Measurements from ENCODE around the gene COTL1. TPM values are rescaled to one million over a fixed set of nuclear protein-coding genes. Genes with fewer than 3 reads are reported as not detected.

COTL1 gene
- total and polyA plus RNA-seq, 2 experiments from 2014 or later = 144 to 370 TPM

DNA sequence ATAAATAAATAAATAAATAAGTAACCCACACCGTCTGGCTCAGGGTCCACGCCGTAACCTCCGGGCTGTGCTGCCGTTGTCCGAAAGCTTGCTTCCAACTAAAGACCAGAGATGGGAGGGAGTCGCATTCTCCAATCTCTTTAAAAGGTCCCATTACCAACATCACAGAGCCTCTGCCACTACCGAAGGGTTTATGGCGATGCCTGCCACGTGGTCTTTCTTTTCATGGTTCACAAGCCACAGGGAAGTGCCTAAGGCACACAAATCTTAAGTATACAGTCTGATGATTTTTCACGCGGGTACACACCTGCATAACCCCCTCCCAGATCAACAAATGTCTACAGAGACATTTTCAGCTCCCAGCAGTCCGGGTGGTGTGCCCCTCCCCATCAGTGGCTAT is 1.4 kb downstream of the COTL1 start:
- H3K79me2 ChIP-seq (ENCODE audit: insufficient read depth) = peaks cover 61% of the 10 kb centered on the region
- no peaks in the 10 kb centered on the region; the same call in 1 of the 2 replicates for H4K20me1 ChIP-seq (ENCODE audit: insufficient read depth)
- DNase-seq = peak; percentile 56
- no peaks in the 10 kb centered on the region for H3K9me3 ChIP-seq (ENCODE audit: low read depth)
- H3K9me2 ChIP-seq (ENCODE audit: insufficient read depth) = no peaks in the 10 kb centered on the region
- WGBS, 2 experiments (ENCODE audit: low coverage in 1 of 2, low lambda C conversion rate in 2 of 2, missing lambda C conversion rate in 2 of 2) = 29 to 34% methylated on average over 13 of the region's 13 CpGs
- peaks cover 11% of the 10 kb centered on the region for H3F3A ChIP-seq (ENCODE audit: insufficient read depth)
- 0 out of 2 replicates have a peak overlapping the region, but pooled peaks have one; percentile 12 for H3K27ac ChIP-seq
- TF ChIP-seq EZH2phosphoT487 (IDR thresholded peaks at IDR 0.05; ENCODE audit: insufficient read depth, low read depth) = no peak
- TF ChIP-seq EZH2 (IDR thresholded peaks at IDR 0.05; ENCODE audit: insufficient read depth, poor library complexity, severe bottlenecking) = no peak
- H3K27me3 ChIP-seq (replicated peaks; ENCODE audit: insufficient read depth) = no peaks in the 10 kb centered on the region
- peaks cover 16% of the 10 kb centered on the region for H3K4me1 ChIP-seq (ENCODE audit: insufficient read depth)
- H3K4me2 ChIP-seq (ENCODE audit: unreplicated experiment) = peak overlapping the region; percentile 95
- H3K9ac ChIP-seq = peak overlapping the region; percentile 78
- peak overlapping the region; percentile 65; the same call in 1 of the 2 replicates for H2AFZ ChIP-seq
- in situ Hi-C loops (cut with MboI) = no loop called here
- peak overlapping the region; percentile 92 for H3K4me3 ChIP-seq
- no peaks in the 10 kb centered on the region for H3K36me3 ChIP-seq (ENCODE audit: low read depth)

DNA sequence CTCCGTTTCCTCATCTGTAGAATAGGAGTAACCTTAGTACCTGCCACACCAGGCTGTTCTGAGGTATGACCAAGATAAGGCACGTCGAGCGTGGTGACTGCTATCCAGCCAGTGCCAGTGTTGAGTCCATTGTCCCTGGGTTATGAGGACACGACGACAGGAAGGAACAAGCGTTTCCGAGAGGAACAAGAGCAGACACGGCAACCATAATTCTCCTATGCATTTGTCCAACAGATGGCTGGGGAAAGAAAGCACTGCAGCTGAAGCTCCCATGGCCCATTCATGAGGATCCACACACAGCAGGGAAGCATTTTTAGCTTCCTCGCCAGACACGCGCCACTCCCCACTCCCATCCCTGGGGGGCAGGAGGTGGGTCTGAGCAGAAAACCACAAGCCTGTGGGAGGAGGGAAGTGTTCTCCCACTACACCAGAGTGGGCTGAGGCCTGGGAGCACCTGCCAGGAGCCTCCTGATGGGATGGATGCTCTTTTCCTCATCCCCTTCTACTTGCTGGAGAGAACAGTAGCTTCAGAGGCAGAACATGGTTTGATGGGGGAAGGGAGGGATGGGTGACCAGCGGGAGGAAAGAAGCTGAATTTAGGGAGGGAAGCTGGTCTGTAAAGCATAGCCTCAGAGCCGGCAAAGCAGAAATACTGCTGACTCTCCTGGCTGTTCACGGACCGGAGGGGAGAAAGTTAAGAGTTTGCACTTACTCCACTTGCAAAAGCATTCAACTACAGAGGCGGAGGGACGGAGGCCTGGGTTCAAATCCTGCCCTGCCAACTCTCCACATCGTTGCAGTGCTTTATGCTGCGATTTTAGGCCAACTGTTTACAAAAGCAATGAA is 2.7 kb downstream of the COTL1 start:
- Histone ChIP-seq H3K36me3 (ENCODE audit: low read depth) (no peaks in the 10 kb centered on the region), H2AFZ (no peak overlapping the region), H3K4me3 (0 out of 2 replicates have a peak overlapping the region, but pooled peaks have one; percentile 92), H3F3A (ENCODE audit: insufficient read depth) (peaks cover 23% of the 10 kb centered on the region), H3K9me2 (ENCODE audit: insufficient read depth) (no peaks in the 10 kb centered on the region), H4K20me1 (ENCODE audit: insufficient read depth) (peaks cover 4% of the 10 kb centered on the region; the same call in 1 of the 2 replicates), H3K27me3 (replicated peaks; ENCODE audit: insufficient read depth) (no peaks in the 10 kb centered on the region), H3K9ac (0 out of 2 replicates have a peak overlapping the region, but pooled peaks have one; percentile 78), H3K27ac (no peak overlapping the region), H3K9me3 (ENCODE audit: low read depth) (no peaks in the 10 kb centered on the region), H3K79me2 (ENCODE audit: insufficient read depth) (peaks cover 74% of the 10 kb centered on the region), H3K4me2 (ENCODE audit: unreplicated experiment) (peak overlapping the region; percentile 95), H3K4me1 (ENCODE audit: insufficient read depth) (peaks cover 16% of the 10 kb centered on the region)
- no peak for TF ChIP-seq EZH2 (IDR thresholded peaks at IDR 0.05; ENCODE audit: insufficient read depth, poor library complexity, severe bottlenecking)
- TF ChIP-seq EZH2phosphoT487 (IDR thresholded peaks at IDR 0.05; ENCODE audit: insufficient read depth, low read depth) = no peak
- in situ Hi-C loops (cut with MboI) = no loop called here
- 88 to 90% methylated on average over 20 of the region's 20 CpGs for WGBS, 2 experiments (ENCODE audit: low coverage in 1 of 2, low lambda C conversion rate in 2 of 2, missing lambda C conversion rate in 2 of 2)
- DNase-seq = no peak

DNA sequence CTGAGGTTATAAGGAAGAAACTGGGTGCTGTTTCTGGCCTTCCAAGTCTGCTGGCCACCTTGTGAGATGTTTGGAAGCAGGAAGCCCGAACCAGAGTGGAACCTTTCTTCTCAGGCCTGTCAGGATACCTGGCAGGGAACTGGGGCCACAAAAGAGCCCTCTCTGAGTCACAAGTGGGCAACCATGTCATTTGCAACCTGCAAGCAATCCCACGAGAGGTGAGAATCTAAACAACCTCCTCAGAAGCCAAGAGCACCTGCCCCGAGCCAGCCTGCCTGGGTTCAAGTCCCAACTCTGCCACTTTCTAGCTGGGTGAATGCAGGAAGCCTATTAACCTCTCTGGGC is 3.3 kb downstream of the COTL1 start:
- TF ChIP-seq EZH2 (IDR thresholded peaks at IDR 0.05; ENCODE audit: insufficient read depth, poor library complexity, severe bottlenecking) = no peak
- TF ChIP-seq EZH2phosphoT487 (IDR thresholded peaks at IDR 0.05; ENCODE audit: insufficient read depth, low read depth) = no peak
- in situ Hi-C loops (cut with MboI) = no loop called here
- no peaks in the 10 kb centered on the region for H3K36me3 ChIP-seq (ENCODE audit: low read depth)

DNA sequence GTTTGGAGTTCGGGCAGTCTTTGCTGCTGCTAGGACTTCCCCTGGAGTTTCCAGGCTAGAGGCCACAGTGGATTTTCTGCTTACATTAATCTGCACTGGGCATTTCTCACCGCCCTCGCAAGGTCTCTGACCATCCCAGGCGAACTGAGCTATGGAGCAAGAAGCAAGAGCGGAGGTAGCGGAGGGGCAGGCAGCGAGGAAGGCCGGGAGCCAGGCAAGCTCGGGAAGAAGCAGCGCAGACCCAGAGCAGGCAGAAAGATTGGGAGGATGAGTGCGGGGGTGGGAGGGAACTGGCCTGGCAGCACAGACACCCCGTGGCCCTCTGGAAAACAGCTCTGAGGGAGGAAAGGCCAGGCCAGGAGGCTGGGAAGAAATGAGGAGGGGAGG is 3.8 kb downstream of the COTL1 start:
- no peaks in the 10 kb centered on the region for H3K36me3 ChIP-seq (ENCODE audit: low read depth)

More for the DNA sequence above, 3.3 kb downstream of the COTL1 start:
- H4K20me1 ChIP-seq (ENCODE audit: insufficient read depth) = peaks cover 4% of the 10 kb centered on the region; the same call in 1 of the 2 replicates
- H3K4me2 ChIP-seq (ENCODE audit: unreplicated experiment) = no peak overlapping the region
- no peaks in the 10 kb centered on the region for H3K9me2 ChIP-seq (ENCODE audit: insufficient read depth)
- no peak overlapping the region for H3K4me3 ChIP-seq
- peaks cover 80% of the 10 kb centered on the region for H3K79me2 ChIP-seq (ENCODE audit: insufficient read depth)
- WGBS, 2 experiments (ENCODE audit: low coverage in 1 of 2, low lambda C conversion rate in 2 of 2, missing lambda C conversion rate in 2 of 2) = 95% methylated on average over 3 of the region's 3 CpGs
- no peaks in the 10 kb centered on the region for H3K9me3 ChIP-seq (ENCODE audit: low read depth)
- H3K9ac ChIP-seq = no peak overlapping the region
- no peak overlapping the region for H2AFZ ChIP-seq
- no peak overlapping the region for H3K27ac ChIP-seq
- H3F3A ChIP-seq (ENCODE audit: insufficient read depth) = peaks cover 19% of the 10 kb centered on the region
- H3K4me1 ChIP-seq (ENCODE audit: insufficient read depth) = peaks cover 16% of the 10 kb centered on the region
- DNase-seq = no peak
- H3K27me3 ChIP-seq (replicated peaks; ENCODE audit: insufficient read depth) = no peaks in the 10 kb centered on the region

More for the DNA sequence above, 3.8 kb downstream of the COTL1 start:
- H3K9me2 ChIP-seq (ENCODE audit: insufficient read depth) = no peaks in the 10 kb centered on the region
- H4K20me1 ChIP-seq (ENCODE audit: insufficient read depth) = peaks cover 4% of the 10 kb centered on the region; the same call in 1 of the 2 replicates
- no peaks in the 10 kb centered on the region for H3K27me3 ChIP-seq (replicated peaks; ENCODE audit: insufficient read depth)
- H3K9me3 ChIP-seq (ENCODE audit: low read depth) = no peaks in the 10 kb centered on the region
- no peak overlapping the region for H2AFZ ChIP-seq
- no peak overlapping the region for H3K27ac ChIP-seq
- no peak overlapping the region for H3K4me2 ChIP-seq (ENCODE audit: unreplicated experiment)
- peaks cover 14% of the 10 kb centered on the region; the same call in 1 of the 2 replicates for H3F3A ChIP-seq (ENCODE audit: insufficient read depth)
- in situ Hi-C loops (cut with MboI) = no loop called here
- DNase-seq = no peak
- WGBS, 2 experiments (ENCODE audit: low coverage in 1 of 2, low lambda C conversion rate in 2 of 2, missing lambda C conversion rate in 2 of 2) = 94 to 95% methylated on average over 12 of the region's 12 CpGs
- peaks cover 86% of the 10 kb centered on the region for H3K79me2 ChIP-seq (ENCODE audit: insufficient read depth)
- no peak for TF ChIP-seq EZH2phosphoT487 (IDR thresholded peaks at IDR 0.05; ENCODE audit: insufficient read depth, low read depth)
- TF ChIP-seq EZH2 (IDR thresholded peaks at IDR 0.05; ENCODE audit: insufficient read depth, poor library complexity, severe bottlenecking) = no peak
- H3K4me3 ChIP-seq = no peak overlapping the region
- H3K9ac ChIP-seq = no peak overlapping the region
- peaks cover 11% of the 10 kb centered on the region for H3K4me1 ChIP-seq (ENCODE audit: insufficient read depth)
